ENCODE measurements around the gene EHHADH.

The EHHADH gene

GRCh38 chr3:185175370-185175987 lies 78.4 kb downstream of the EHHADH start:
- TF ChIP-seq CTCF (IDR thresholded peaks at IDR 0.05), result no peak

GRCh38 chr3:185172086-185173049 lies 81.5 kb downstream of the EHHADH start:
- no peak for TF ChIP-seq CTCF (IDR thresholded peaks at IDR 0.05)

- TF ChIP-seq CTCF (IDR thresholded peaks at IDR 0.05), result no peak
Measured at GRCh38 chr3:185164428-185165217, 89.2 kb downstream of the EHHADH start.

GRCh38 chr3:185162634-185163033 lies 91.2 kb downstream of the EHHADH start:
- TF ChIP-seq CTCF (IDR thresholded peaks at IDR 0.05), result no peak

GRCh38 chr3:185161761-185162160 lies 92.1 kb downstream of the EHHADH start:
- no peak for TF ChIP-seq CTCF (IDR thresholded peaks at IDR 0.05)

GRCh38 chr3:185157347-185157746 lies 96.5 kb downstream of the EHHADH start:
- no peak for TF ChIP-seq CTCF (IDR thresholded peaks at IDR 0.05)

- no peak for TF ChIP-seq CTCF (IDR thresholded peaks at IDR 0.05)
Measured at GRCh38 chr3:185155678-185156077, 98.2 kb downstream of the EHHADH start.

All from LNCAP (cell line).